ENCODE data around the gene ZDHHC1. TPM values are rescaled to one million over a fixed set of nuclear protein-coding genes. Genes with fewer than 3 reads are reported as not detected.

ZDHHC1 gene
- total and polyA plus RNA-seq, 2 of the 13 experiments (the other 11 are each of a cell fraction or from before 2014, with no cell fraction given) = 0.51 to 1.1 TPM

- TF ChIP-seq GLI4 (CRISPR knock-in tag; IDR thresholded peaks at IDR 0.05; ENCODE audit: borderline replicate concordance) (no peak), ZNF276 (CRISPR knock-in tag; IDR thresholded peaks at IDR 0.05; ENCODE audit: low read depth) (0 out of 2 replicates have a peak, but pooled peaks have one; percentile 55), ZZZ3 (CRISPR knock-in tag; IDR thresholded peaks at IDR 0.05; ENCODE audit: borderline replicate concordance) (no peak), HNF1A (IDR thresholded peaks at IDR 0.05; ENCODE audit: low read depth) (no peak), HNF1A (CRISPR knock-in tag; IDR thresholded peaks at IDR 0.05; ENCODE audit: borderline replicate concordance) (peak; percentile 20; the same call in 1 of the 2 replicates), SPEN (CRISPR knock-in tag; IDR thresholded peaks at IDR 0.05; ENCODE audit: low read depth) (no peak), KAT2B (IDR thresholded peaks at IDR 0.05; ENCODE audit: borderline replicate concordance, low read depth, low read length) (no peak), SMAD1 (CRISPR knock-in tag; IDR thresholded peaks at IDR 0.05; ENCODE audit: borderline replicate concordance, low read depth) (no peak), MZF1 (CRISPR knock-in tag; IDR thresholded peaks at IDR 0.05; ENCODE audit: borderline replicate concordance) (no peak), ZNF776 (CRISPR knock-in tag; IDR thresholded peaks at IDR 0.05) (no peak), TRIM24 (CRISPR knock-in tag; IDR thresholded peaks at IDR 0.05) (no peak), GLMP (CRISPR knock-in tag; IDR thresholded peaks at IDR 0.05; ENCODE audit: borderline replicate concordance) (no peak), FOXJ3 (CRISPR knock-in tag; IDR thresholded peaks at IDR 0.05; ENCODE audit: borderline replicate concordance) (peak; percentile 53), SMARCE1 (IDR thresholded peaks at IDR 0.05; ENCODE audit: borderline replicate concordance) (no peak), MYC (CRISPR knock-in tag; IDR thresholded peaks at IDR 0.05; ENCODE audit: borderline replicate concordance) (no peak), EEA1 (CRISPR knock-in tag; IDR thresholded peaks at IDR 0.05; ENCODE audit: borderline replicate concordance) (no peak), MAX (IDR thresholded peaks at IDR 0.05) (peak; percentile 39; the same call in 1 of the 2 replicates), ZNF678 (CRISPR knock-in tag; IDR thresholded peaks at IDR 0.05) (no peak), FOXP4 (CRISPR knock-in tag; IDR thresholded peaks at IDR 0.05) (no peak), NKX3-1 (CRISPR knock-in tag; IDR thresholded peaks at IDR 0.05) (no peak), HNRNPUL1 (IDR thresholded peaks at IDR 0.05; ENCODE audit: low read depth, low read length) (no peak)
These were observed 23.0 kb downstream of the ZDHHC1 start, which contains the start of gene TPPP3 (continued) for GRCh38 chr16:67393111-67393787.

Measured in HepG2 (cell line).